ENCODE data around the gene ULK1.
"Not testable (repeated sequence)": the region's sequence is repeated elsewhere in the genome, so short reads cannot be mapped to it uniquely, and the experiment has no call there.

The ULK1 gene

DNA sequence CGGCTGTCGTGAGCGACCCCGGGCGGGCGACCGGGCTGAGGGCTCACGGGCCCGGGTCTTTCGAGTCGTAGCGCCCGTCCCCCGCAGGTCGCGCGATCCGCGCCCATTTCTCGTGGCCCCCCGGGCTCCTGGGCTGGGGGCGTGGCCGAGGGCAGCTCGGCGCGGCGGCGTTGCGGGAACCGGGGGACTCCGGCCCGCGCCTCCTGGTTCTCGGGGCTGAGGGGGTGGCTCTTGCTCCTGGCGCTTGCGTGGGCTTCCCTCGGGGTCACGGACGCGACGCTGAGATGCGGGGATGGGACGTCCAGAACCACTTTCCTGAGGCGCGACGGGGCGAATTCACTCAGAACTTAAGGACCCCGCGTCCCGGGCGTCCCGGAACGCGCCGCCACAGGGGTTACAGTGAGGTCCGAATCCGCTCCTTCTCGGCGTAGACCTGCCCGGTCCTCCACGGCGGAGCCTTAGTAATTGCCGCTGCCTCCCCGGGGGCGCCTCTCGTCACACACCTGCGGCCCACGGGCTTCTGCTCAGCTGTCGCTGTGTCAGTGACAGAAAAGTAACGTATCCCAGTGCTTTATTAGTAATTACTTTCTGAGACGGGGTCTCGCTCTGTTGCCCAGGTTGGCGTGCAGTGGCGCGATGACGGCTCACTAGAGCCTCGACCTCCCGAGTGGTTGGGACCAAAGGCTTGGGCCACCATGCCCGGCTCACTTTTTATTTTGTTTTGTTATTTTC is 55.9 kb downstream of the ULK1 start:
- H3K27me3 Mint-ChIP-seq (ENCODE audit: low read depth, poor library complexity): peaks cover 6% of the 10 kb centered on the region
- DNase-seq: peak; percentile 61
- no peaks in the 10 kb centered on the region for H3K9me3 Mint-ChIP-seq
- H3K36me3 Mint-ChIP-seq (ENCODE audit: low read depth): peaks cover 13% of the 10 kb centered on the region
- H3K4me1 Mint-ChIP-seq: peaks cover 23% of the 10 kb centered on the region
- TF ChIP-seq, protein P1, sequence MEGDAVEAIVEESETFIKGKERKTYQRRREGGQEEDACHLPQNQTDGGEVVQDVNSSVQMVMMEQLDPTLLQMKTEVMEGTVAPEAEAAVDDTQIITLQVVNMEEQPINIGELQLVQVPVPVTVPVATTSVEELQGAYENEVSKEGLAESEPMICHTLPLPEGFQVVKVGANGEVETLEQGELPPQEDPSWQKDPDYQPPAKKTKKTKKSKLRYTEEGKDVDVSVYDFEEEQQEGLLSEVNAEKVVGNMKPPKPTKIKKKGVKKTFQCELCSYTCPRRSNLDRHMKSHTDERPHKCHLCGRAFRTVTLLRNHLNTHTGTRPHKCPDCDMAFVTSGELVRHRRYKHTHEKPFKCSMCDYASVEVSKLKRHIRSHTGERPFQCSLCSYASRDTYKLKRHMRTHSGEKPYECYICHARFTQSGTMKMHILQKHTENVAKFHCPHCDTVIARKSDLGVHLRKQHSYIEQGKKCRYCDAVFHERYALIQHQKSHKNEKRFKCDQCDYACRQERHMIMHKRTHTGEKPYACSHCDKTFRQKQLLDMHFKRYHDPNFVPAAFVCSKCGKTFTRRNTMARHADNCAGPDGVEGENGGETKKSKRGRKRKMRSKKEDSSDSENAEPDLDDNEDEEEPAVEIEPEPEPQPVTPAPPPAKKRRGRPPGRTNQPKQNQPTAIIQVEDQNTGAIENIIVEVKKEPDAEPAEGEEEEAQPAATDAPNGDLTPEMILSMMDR (IDR thresholded peaks at IDR 0.05): no peak
- peak overlapping the region; percentile 92 for H3K4me3 Mint-ChIP-seq
- peak overlapping the region; percentile 51 for H3K27ac Mint-ChIP-seq

DNA sequence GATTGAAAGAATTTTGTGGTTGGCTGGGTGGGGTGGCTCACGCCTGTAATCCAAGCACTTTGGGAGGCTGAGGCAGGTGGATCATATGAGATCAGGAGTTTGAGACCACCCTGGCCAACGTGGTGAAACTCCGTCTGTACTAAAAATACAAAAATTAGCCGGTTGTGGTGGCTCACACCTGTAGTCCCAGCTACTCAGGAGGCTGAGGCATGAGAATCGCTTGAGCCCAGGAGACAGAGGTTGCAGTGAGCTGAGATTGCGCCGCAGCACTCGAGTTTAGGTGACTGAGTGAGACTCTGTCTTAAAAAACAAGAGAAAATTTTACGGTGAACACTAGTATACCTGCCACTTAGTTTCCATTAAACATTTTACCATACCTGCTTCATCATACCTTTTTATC is 59.4 kb downstream of the ULK1 start:
- Mint-ChIP-seq H3K4me1 (peaks cover 27% of the 10 kb centered on the region), H3K36me3 (ENCODE audit: low read depth) (peaks cover 18% of the 10 kb centered on the region)
- not testable (repeated sequence) for H3K4me3 Mint-ChIP-seq; H3K27ac Mint-ChIP-seq; DNase-seq; H3K9me3 Mint-ChIP-seq; H3K27me3 Mint-ChIP-seq (ENCODE audit: low read depth, poor library complexity)

DNA sequence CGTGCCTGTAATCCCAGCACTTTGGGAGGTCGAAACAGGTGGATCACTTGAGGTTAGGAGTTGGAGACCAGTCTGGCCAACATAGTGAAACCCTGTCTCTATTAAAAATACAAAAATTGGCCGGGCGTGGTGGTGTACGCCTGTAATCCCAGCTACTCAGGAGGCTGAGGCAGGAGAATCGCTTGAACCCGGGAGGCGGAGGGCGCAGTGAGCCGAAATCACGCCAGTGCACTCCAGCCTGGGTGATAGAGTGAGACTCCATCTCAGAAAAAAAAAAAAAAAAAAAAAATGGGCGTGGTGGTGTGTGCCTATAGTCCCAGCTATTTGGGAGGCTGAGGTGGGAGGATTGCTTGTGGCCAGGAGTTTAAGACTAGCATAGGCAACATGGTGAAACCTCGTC is 60.0 kb downstream of the ULK1 start:
- H3K27ac Mint-ChIP-seq; H3K4me3 Mint-ChIP-seq; DNase-seq; H3K9me3 Mint-ChIP-seq; H3K27me3 Mint-ChIP-seq (ENCODE audit: low read depth, poor library complexity): not testable (repeated sequence)
- peaks cover 18% of the 10 kb centered on the region for H3K36me3 Mint-ChIP-seq (ENCODE audit: low read depth)
- H3K4me1 Mint-ChIP-seq: peaks cover 34% of the 10 kb centered on the region

DNA sequence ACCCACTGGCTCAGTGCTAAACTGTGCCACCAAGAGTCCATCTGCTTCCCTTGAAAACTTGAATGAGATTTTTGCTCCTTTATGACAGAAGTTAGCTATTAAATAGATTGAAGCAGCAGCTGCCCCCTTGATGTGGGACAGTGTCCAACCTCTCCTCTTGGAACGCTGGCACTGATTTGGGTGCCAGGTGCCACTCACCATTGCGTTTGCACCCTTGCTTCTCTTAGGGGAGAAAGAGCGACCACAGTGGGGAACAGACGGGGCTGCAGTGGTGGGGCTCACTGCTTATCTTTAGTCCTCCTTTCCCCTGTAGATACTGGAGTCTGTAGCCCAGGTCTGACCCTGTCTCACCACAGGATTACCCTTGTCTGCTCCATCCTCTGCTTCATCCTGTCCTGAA is 64.7 kb downstream of the ULK1 start:
- H3K27me3 Mint-ChIP-seq (ENCODE audit: low read depth, poor library complexity): no peaks in the 10 kb centered on the region
- peak overlapping the region; percentile 55 for H3K27ac Mint-ChIP-seq
- TF ChIP-seq, protein P1 (IDR thresholded peaks at IDR 0.05): no peak
- H3K9me3 Mint-ChIP-seq: no peaks in the 10 kb centered on the region
- peaks cover 13% of the 10 kb centered on the region for H3K36me3 Mint-ChIP-seq (ENCODE audit: low read depth)
- no peak for DNase-seq
- H3K4me1 Mint-ChIP-seq: peaks cover 34% of the 10 kb centered on the region
- H3K4me3 Mint-ChIP-seq: no peak overlapping the region

DNA sequence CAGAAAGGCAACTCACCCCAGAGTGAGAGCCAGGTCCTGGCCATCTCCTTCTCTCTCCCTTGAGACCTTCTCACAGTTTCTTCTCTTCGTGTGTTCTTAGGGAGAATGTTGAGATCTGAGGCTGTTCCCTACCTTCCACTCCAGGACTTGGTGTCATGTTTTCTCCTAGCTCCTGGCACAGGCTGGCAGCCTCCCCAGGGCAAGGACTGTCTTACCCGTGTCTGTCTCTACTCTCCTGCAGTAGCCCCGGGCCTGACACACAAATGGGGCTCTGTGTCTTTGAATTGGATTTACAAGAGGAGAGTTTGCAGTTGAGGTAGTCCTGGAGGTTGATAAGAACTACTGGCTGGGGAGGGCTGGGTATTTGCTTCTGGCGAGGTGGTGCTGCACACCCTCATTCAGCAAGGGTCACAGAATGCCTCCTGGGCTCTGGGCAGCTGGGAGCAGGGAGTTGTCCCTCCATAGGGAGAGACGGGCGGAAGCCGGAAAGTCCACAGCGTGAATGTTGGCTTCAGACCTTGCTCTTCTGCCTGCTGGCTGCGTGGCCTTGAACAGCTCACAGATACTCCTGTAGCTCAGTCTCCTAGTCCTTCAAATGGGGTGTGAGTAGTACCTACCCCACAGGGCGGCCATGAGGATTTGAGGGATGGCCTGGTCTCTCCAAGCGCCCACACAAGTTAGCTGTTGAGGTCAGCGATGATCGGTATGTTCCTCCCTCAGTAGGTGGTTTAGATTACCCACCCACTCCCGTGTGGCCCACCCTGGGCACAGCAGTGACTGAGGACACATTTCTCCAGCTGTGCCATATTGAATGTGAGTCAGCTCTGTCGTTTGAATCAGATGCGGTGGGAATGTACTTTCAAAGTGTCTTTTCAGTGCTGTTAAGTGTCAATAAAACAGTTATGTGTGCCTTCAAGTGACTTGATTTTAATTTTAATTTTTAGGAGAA is 65.5 kb downstream of the ULK1 start:
- peaks cover 17% of the 10 kb centered on the region for H3K36me3 Mint-ChIP-seq (ENCODE audit: low read depth)
- no peaks in the 10 kb centered on the region for H3K9me3 Mint-ChIP-seq
- H3K27me3 Mint-ChIP-seq (ENCODE audit: low read depth, poor library complexity): no peaks in the 10 kb centered on the region
- TF ChIP-seq, protein P1 (IDR thresholded peaks at IDR 0.05): no peak
- H3K4me1 Mint-ChIP-seq: peaks cover 34% of the 10 kb centered on the region
- H3K4me3 Mint-ChIP-seq: no peak overlapping the region
- H3K27ac Mint-ChIP-seq: peak overlapping the region; percentile 78
- DNase-seq: no peak

DNA sequence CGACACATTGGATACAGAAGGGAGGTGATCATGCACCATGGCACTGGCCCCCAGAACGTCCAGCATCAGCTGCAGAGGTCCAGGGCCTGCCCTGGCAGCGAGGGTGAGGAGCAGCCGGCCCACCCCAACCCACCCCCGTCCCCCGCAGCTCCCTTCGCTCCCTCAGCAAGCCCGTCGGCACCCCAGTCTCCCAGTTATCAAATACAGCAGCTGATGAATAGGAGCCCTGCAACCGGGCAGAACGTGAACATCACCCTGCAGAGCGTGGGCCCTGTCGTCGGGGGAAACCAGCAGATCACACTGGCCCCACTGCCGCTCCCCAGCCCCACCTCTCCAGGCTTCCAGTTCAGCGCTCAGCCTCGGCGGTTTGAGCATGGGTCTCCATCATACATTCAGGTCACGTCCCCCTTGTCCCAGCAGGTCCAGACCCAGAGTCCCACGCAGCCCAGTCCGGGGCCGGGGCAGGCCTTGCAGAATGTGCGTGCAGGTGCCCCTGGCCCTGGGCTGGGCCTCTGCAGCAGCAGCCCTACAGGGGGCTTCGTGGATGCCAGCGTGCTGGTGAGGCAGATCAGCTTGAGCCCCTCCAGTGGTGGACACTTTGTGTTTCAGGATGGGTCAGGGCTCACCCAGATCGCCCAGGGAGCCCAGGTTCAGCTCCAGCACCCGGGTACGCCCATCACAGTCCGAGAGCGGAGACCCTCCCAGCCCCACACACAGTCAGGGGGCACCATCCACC is 66.3 kb downstream of the ULK1 start:
- not testable (repeated sequence) for H3K27me3 Mint-ChIP-seq (ENCODE audit: low read depth, poor library complexity); DNase-seq; H3K4me3 Mint-ChIP-seq; H3K9me3 Mint-ChIP-seq
- H3K27ac Mint-ChIP-seq: peak overlapping the region; percentile 66
- peaks cover 33% of the 10 kb centered on the region for H3K4me1 Mint-ChIP-seq
- peaks cover 23% of the 10 kb centered on the region for H3K36me3 Mint-ChIP-seq (ENCODE audit: low read depth)

DNA sequence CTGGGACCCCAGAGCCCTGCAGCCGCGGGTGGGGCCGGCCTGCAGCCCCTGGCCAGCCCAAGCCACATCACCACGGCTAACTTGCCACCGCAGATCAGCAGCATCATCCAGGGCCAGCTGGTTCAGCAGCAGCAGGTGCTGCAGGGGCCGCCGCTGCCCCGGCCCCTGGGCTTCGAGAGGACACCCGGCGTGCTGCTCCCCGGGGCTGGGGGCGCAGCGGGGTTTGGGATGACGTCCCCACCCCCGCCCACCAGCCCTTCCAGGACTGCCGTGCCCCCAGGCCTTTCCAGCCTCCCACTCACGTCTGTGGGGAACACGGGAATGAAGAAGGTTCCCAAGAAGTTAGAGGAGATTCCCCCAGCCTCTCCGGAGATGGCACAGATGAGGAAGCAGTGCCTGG is 66.9 kb downstream of the ULK1 start:
- H3K27ac Mint-ChIP-seq; H3K9me3 Mint-ChIP-seq; H3K27me3 Mint-ChIP-seq (ENCODE audit: low read depth, poor library complexity); H3K4me3 Mint-ChIP-seq; DNase-seq: not testable (repeated sequence)
- Mint-ChIP-seq H3K36me3 (ENCODE audit: low read depth) (peaks cover 20% of the 10 kb centered on the region), H3K4me1 (peaks cover 28% of the 10 kb centered on the region)
